Panc1 (cell line): ENCODE data around the gene MAMLD1. TPM values are rescaled to one million over a fixed set of nuclear protein-coding genes. Genes with fewer than 3 reads are reported as not detected.

ENCODE experiments used
- ATAC-seq: fragments of 200-7000 bp; cut with Tn5 transposase; 2 replicates; pipeline ENCODE4 v1.9.1; 2020; ENCODE audit warnings: mild to moderate bottlenecking, moderate library complexity
- BruUV-seq: library from RNA; stranded (reverse); fragments of 400-500 nt; replicated peaks from 2 replicates; lab custom pipeline; 2021; lab: Mats Ljungman, UMichigan
- CTCF ChIA-PET: fragments of 300-600 bp; sonication (Branson Sonifier 250); formaldehyde crosslinking; loops from one replicate; lab custom pipeline; 2022; ENCODE audit warnings: antibody characterized with exemption; lab: Charles Lee
- POLR2A ChIA-PET: fragments of 300-600 bp; sonication (Branson Sonifier 250); formaldehyde crosslinking; loops from one replicate; lab custom pipeline; 2022; ENCODE audit warnings: antibody characterized with exemption; lab: Charles Lee
- DNase-seq: peaks from one replicate; pipeline ENCODE4 v3.0.0-alpha.2; 2010; ENCODE audit warnings: low read depth, low spot score
- H3K27ac ChIP-seq: 2 replicates; pipeline ENCODE4 v1.5.1; 2011; ENCODE audit warnings: mild to moderate bottlenecking, low read length, inconsistent platforms
- H3K27me3 ChIP-seq: fragments of 200-500 bp; sonication (Bioruptor generic); 2 replicates; pipeline ENCODE4 v1.6.0; 2014; ENCODE audit warnings: low read length, inconsistent platforms; ENCODE audit not compliant: control insufficient read depth, insufficient read depth
- H3K36me3 ChIP-seq: fragments of 200-500 bp; sonication (Bioruptor generic); 2 replicates; pipeline ENCODE4 v1.5.1; 2014; ENCODE audit warnings: inconsistent platforms, mild to moderate bottlenecking, low read length, moderate library complexity; ENCODE audit not compliant: control insufficient read depth, insufficient read depth
- H3K4me1 ChIP-seq: 2 replicates; pipeline ENCODE4 v1.5.1; 2011; ENCODE audit warnings: inconsistent platforms, mild to moderate bottlenecking, low read length, moderate library complexity; ENCODE audit not compliant: control insufficient read depth, insufficient read depth
- H3K4me3 ChIP-seq, 2 experiments: 2 replicates each; pipeline ENCODE4 v1.5.1; 2011 to 2012; ENCODE audit warnings: low read depth in 2 of 2, low read length in 2 of 2, mild to moderate bottlenecking in 2 of 2, inconsistent platforms in 1 of 2, moderate library complexity in 1 of 2
- H3K9me3 ChIP-seq: fragments of 200-500 bp; sonication (Bioruptor generic); 2 replicates; pipeline ENCODE4 v1.5.1; 2014; ENCODE audit warnings: low read depth, mild to moderate bottlenecking, inconsistent platforms, low read length, moderate library complexity; ENCODE audit not compliant: control insufficient read depth, insufficient read depth
- POLR2AphosphoS5 ChIP-seq: IDR thresholded peaks from 2 replicates; pipeline ENCODE4 v1.6.1; 2012; ENCODE audit warnings: mild to moderate bottlenecking, low read depth, low read length, moderate library complexity
- SIN3A ChIP-seq: IDR thresholded peaks from 2 replicates; pipeline ENCODE4 v1.6.1; 2012; ENCODE audit warnings: low read depth, mild to moderate bottlenecking, low read length, moderate library complexity, borderline replicate concordance; ENCODE audit not compliant: insufficient read depth
- TCF7L2 ChIP-seq: IDR thresholded peaks from 2 replicates; pipeline ENCODE4 v1.6.1; 2011; ENCODE audit warnings: mild to moderate bottlenecking, low read depth, low read length, inconsistent platforms
- in situ Hi-C: cut with HindIII; loops from 2 replicates; pipeline ENCODE4 v1.10.0; 2016; ENCODE audit warnings: low sequenced_read_pairs, low pct_unique_long_range_greater_than_20kb
- intact Hi-C: fragments of 100-400 bp; cut with micrococcal nuclease; formaldehyde crosslinking; loops from one replicate; pipeline ENCODE4 v1.10.0; 2022; ENCODE audit not compliant: unreplicated experiment
- total RNA-seq: library from RNA; stranded (reverse); gene quantifications from one replicate; pipeline ENCODE4 v1.2.1, GENCODE V29; 2021; ENCODE audit not compliant: unreplicated experiment
- TF ChIP-seq, protein P1 (sequence below), 2 experiments: IDR thresholded peaks; 2 replicates each; pipeline ENCODE4 v1.6.1; 2011 to 2012; ENCODE audit warnings: low read depth in 2 of 2, control low read depth in 1 of 2, low read length in 1 of 2, mild to moderate bottlenecking in 1 of 2, moderate library complexity in 1 of 2; ENCODE audit not compliant: insufficient read depth in 1 of 2
- TF ChIP-seq, protein P2 (sequence below): fragments of 450-650 bp; IDR thresholded peaks from 2 replicates; pipeline ENCODE4 v1.5.1; 2017; ENCODE audit warnings: mild to moderate bottlenecking

The MAMLD1 gene
- total RNA-seq, 1 experiment from 2014 or later, result 2.1 TPM

GRCh38 chrX:150364347-150365050 lies 1.4 kb downstream of the MAMLD1 start:
- H3K4me1 ChIP-seq, result peaks cover 8% of the 10 kb centered on the region; the same call in 1 of the 2 replicates
- H3K36me3 ChIP-seq, result no peaks in the 10 kb centered on the region
- H3K9me3 ChIP-seq, result no peaks in the 10 kb centered on the region
- H3K27ac ChIP-seq, result no peak overlapping the region
- ChIA-PET POLR2A (no interaction called here), CTCF (interaction anchor here (1.3 kb wide), 1 partner anchor 414 kb away, joined by 3 read pairs; no protein-coding TSS in a partner anchor)
- H3K27me3 ChIP-seq, result peaks cover 4% of the 10 kb centered on the region
- peak overlapping the region; percentile 51 to 84 for H3K4me3 ChIP-seq
- DNase-seq (no peak), ATAC-seq (peak; percentile 9)
- in situ Hi-C loops (no loop called here), intact Hi-C loops (loop anchor here (5.0 to 10.0 kb wide), 3 partner anchors 123 to 402 kb away; no protein-coding TSS in a partner anchor)
- BruUV-seq, result no TSS peak
- TF ChIP-seq TCF7L2 (no peak), SIN3A (no peak), POLR2AphosphoS5 (no peak)
- TF ChIP-seq, protein P1, sequence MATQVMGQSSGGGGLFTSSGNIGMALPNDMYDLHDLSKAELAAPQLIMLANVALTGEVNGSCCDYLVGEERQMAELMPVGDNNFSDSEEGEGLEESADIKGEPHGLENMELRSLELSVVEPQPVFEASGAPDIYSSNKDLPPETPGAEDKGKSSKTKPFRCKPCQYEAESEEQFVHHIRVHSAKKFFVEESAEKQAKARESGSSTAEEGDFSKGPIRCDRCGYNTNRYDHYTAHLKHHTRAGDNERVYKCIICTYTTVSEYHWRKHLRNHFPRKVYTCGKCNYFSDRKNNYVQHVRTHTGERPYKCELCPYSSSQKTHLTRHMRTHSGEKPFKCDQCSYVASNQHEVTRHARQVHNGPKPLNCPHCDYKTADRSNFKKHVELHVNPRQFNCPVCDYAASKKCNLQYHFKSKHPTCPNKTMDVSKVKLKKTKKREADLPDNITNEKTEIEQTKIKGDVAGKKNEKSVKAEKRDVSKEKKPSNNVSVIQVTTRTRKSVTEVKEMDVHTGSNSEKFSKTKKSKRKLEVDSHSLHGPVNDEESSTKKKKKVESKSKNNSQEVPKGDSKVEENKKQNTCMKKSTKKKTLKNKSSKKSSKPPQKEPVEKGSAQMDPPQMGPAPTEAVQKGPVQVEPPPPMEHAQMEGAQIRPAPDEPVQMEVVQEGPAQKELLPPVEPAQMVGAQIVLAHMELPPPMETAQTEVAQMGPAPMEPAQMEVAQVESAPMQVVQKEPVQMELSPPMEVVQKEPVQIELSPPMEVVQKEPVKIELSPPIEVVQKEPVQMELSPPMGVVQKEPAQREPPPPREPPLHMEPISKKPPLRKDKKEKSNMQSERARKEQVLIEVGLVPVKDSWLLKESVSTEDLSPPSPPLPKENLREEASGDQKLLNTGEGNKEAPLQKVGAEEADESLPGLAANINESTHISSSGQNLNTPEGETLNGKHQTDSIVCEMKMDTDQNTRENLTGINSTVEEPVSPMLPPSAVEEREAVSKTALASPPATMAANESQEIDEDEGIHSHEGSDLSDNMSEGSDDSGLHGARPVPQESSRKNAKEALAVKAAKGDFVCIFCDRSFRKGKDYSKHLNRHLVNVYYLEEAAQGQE (IDR thresholded peaks at IDR 0.05; ENCODE audit: insufficient read depth in 1 of 2, low read depth in 2 of 2, low read length in 1 of 2), result no peak
- TF ChIP-seq, protein P2, sequence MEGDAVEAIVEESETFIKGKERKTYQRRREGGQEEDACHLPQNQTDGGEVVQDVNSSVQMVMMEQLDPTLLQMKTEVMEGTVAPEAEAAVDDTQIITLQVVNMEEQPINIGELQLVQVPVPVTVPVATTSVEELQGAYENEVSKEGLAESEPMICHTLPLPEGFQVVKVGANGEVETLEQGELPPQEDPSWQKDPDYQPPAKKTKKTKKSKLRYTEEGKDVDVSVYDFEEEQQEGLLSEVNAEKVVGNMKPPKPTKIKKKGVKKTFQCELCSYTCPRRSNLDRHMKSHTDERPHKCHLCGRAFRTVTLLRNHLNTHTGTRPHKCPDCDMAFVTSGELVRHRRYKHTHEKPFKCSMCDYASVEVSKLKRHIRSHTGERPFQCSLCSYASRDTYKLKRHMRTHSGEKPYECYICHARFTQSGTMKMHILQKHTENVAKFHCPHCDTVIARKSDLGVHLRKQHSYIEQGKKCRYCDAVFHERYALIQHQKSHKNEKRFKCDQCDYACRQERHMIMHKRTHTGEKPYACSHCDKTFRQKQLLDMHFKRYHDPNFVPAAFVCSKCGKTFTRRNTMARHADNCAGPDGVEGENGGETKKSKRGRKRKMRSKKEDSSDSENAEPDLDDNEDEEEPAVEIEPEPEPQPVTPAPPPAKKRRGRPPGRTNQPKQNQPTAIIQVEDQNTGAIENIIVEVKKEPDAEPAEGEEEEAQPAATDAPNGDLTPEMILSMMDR, result no peak

GRCh38 chrX:150365051-150365989 lies 2.2 kb downstream of the MAMLD1 start:
- Histone ChIP-seq H3K4me3 (peak overlapping the region; percentile 51 to 84), H3K36me3 (no peaks in the 10 kb centered on the region), H3K27ac (no peak overlapping the region), H3K27me3 (peaks cover 4% of the 10 kb centered on the region), H3K4me1 (peaks cover 8% of the 10 kb centered on the region; the same call in 1 of the 2 replicates), H3K9me3 (no peaks in the 10 kb centered on the region)
- DNase-seq, result no peak
- ChIA-PET CTCF (interaction anchor here (0.7 kb wide), 1 partner anchor 12 kb away, joined by 3 read pairs; no protein-coding TSS in a partner anchor), POLR2A (interaction anchor here (0.5 kb wide), 1 partner anchor 355 kb away, joined by 3 read pairs; no protein-coding TSS in a partner anchor)
- ATAC-seq, result peak; percentile 39
- BruUV-seq, result no TSS peak
- intact Hi-C loops (loop anchor here (5.0 to 10.0 kb wide), 2 partner anchors 122 to 319 kb away; no protein-coding TSS in a partner anchor), in situ Hi-C loops (no loop called here)
- TF ChIP-seq, protein P2, result peak; percentile 79
- no peak for TF ChIP-seq SIN3A
